ENCODE results near the gene CACNA2D1.

CACNA2D1 gene

DNA sequence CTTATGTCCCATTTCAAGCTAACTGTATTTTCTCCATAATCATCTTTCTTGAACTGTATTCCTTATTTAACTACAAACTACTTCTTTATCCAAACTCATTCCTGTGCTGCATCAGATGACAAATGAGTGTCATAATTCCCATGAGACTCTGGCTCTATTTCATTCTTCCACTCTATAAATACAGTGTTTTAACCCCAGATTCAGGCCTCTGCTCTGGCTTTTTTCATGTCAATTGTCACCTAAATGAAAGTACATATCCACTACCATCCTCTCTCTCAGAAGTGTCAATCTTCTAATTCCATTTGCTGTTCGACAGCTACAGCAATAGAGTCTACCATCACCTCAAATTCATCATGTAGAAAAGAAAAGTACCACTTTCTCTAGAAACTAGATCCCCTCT lies 172.7 kb downstream of the CACNA2D1 start:
- no peak for DNase-seq

DNA sequence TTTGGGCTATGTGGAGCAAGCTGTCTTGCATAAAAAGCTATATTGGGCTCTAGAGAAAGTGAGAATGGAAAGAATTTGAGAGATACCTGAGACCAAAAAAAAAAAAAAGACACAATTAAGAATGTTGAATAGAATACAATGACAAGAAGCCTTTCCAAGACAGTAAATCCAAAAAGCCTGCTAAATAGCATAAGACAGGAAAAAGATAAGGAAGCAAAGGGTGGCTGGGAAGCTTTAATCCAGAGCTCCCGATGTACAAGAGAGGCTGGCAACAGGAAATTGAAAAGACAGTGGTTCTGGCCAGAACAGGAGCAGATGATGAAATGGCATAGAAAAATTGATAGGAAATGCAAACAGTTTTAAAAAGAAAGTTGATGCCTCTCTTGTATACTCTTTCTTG lies 174.9 kb downstream of the CACNA2D1 start:
- no peak for DNase-seq

DNA sequence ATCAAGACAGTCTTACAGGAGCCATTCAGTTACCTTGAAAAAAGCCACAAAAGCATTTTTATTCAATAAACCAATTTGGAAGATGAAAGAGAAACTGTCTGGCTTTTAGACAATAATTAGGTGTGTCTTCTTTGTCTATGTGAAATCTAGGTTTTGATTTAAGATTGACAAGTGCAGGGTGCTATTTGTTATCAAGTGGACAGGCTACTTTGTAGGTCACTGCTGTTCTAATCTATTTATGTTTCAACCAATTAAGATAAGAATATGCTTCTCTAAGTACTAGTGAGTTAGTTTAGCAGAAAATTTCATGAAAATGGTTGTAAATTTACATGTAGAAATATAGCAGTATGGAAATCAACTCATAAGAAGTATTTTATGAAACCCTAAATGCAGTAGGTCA lies 177.5 kb downstream of the CACNA2D1 start:
- DNase-seq, result no peak

DNA sequence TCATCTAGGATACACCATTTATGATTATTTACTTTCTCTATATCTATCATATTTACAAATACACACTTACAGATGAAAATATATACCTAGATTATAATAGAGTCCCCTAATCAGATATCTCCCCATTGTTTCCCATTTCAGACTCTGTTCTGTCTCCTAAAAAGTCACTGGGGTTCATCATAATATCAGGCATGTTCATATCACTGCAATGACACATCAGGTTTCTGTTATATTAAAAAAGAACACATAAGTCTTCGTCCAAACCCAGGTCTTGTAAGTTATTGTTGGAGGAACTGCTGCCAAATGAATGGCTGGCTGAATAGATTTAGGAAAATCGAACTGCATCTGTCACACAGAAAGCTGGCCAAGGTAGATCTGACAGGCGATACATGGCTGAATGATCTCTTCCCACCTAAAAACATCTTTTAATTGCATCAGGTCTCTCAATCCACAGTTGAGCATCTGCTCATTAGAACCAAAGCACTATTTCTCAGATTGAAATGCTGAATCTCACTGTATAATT lies 178.7 kb downstream of the CACNA2D1 start:
- DNase-seq, result no peak

DNA sequence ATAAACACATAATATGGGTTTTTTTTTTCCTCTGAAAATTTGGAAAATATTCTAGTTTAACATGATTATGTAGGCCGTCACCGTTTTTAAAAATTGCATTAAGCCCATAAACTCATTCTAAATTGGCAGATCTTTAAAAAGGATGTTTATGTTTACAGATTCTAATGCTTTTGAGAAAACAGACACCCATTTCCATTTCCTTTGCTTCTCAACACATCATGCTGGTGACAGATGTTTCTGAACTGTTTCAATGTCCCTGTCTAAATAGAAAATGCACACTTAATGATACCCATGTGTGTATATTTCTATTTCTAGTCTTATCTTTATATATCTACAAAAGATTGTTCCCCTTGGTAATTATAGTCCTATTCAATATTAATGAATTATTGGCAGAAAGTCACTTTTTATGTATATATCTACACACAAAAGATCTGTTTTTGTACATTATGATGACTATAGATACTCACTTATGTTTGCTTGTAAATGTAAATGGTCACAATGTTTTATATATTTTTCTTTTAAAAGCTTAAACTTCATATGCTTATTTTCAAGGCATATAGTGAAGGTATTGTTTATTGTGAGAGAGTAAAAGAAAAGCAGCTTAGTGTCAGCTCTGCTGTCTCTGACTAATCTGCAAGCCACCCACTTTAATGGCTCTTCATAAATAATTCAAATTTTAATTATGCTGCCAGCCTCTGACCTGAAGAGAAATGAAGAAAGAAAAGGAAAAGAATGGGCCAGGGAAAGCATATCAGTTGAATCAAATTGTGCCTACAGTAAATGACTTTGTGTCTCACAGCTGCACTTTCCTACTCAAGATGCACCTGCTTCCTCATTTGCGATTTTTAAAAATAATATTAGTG lies 179.4 kb downstream of the CACNA2D1 start:
- DNase-seq, result no peak

DNA sequence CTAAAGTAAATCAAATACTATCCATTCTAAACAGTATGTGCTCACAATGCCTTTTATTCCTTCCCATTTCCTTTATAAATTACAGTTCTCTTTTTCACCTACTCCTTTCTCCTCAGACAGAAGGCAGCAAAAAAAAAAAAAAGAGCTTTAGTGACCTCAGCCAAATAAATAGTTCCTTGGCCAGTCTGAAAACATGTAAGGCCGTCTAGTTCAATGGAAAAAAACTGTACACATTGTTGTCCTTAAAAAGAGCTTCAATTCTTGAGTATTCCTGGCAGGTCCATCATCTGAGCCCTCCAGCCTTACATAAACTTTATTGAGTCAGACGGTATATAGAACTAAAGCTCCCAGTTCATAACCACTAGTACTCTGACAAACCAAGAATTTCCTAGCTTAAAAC lies 185.4 kb downstream of the CACNA2D1 start:
- DNase-seq, result no peak

DNA sequence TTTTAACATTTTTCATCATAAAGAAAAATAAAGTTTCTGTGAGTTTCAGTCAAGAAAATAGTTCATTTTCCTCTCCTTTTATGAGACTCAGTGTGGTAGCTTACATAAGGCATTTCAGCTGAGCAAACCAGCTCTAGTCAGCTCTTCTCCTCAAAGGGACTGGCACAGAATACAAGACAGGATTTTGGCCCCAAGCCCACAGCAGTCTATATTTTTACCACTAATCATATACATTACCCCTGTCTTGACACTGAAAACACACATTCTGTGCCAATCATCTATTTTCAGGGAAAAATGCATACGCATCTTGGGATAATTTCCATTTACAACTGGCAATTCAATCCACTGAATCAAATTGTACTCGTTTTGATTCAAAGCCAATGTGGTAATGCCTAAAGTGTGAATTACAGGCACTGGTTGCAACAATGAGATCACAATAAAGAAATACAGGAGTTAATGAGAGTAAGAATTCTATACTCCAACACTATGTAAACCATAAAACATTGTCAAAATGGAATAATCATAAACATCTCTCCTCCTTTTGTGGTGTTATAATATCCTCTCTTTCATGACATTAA lies 186.4 kb downstream of the CACNA2D1 start:
- DNase-seq, result no peak

DNA sequence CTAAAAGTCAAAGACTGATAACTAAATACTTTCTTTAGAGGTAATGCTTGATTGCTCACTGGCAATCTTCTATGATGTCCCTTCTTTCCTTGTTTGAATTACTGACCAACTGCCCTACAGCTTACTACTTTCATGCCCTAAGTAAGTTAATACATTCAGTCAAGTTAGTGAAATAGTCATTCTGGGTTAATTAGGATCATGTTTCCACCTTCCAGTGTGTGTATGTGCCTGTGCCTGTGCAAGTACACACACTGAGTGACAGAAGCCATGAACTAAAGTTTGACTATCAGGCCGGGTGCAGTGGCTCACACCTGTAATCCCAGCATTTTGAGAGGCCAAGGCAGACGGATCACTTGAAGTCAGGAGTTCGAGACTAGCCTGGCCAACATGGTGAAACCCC lies 187.9 kb downstream of the CACNA2D1 start:
- DNase-seq, result no peak

DNA sequence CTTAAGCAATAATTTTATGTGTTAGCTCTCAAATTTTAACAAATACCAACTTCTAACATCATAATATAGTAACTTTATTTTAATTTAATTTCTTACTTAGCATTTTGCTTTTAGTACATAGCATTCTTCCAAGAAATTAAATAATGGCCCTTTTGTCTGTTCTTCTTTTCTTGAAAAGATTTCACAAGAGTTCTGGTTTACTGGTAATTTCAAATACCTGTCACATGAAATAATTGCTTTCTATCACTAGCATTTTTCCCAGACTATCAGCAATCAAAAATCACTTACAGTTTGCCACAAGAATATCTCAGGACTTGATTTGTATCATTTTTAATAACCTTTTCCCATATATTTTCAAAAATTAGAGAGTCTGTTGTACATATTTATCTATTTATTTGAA lies 193.0 kb downstream of the CACNA2D1 start:
- DNase-seq, result no peak

DNA sequence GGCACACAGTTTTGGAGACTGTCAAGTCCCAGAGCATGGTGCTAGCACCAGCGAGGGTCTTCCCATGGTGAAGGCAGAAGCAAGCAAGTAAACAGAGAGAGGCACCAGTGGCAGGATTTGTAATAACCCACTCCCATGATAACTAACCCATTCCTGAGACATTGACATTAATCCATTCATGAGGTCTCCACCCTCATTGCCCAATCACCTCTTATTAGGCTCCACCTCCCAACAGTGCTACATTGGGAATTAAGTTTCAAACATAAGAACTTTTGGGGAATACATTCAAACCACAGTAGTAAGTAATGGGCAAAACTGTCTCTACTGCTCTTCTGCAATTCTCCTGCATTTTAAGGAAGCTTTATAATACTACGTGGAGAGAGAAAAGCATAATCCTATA lies 193.6 kb downstream of the CACNA2D1 start:
- no peak for DNase-seq

DNA sequence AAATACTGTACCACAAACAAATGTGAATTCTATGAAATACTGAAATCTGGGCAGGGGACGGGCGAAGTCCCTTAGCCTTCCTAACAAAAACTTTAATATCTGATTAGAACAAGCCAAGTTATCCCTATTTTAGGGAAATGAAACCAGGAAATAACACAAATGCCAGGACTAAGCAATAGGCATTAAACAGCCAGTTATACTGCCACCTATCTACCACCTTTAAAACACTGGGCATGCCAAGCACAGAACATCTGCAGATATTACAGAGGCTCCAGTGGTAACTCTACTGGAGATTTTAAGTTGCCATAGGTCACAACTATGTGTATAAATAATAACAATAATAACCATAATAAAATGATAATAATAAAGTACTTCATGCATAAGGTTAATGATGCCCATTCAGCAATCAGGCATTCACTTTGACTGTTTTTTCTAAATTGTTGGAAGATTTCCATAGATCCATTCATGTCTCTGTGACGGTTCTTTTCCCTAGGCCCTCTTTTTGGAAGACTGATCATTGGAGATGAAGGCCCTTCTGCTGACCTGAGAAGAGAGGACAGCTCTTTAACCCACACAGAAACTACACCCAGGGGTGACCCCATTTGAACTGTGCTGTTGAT lies 195.7 kb downstream of the CACNA2D1 start:
- DNase-seq, result no peak

DNA sequence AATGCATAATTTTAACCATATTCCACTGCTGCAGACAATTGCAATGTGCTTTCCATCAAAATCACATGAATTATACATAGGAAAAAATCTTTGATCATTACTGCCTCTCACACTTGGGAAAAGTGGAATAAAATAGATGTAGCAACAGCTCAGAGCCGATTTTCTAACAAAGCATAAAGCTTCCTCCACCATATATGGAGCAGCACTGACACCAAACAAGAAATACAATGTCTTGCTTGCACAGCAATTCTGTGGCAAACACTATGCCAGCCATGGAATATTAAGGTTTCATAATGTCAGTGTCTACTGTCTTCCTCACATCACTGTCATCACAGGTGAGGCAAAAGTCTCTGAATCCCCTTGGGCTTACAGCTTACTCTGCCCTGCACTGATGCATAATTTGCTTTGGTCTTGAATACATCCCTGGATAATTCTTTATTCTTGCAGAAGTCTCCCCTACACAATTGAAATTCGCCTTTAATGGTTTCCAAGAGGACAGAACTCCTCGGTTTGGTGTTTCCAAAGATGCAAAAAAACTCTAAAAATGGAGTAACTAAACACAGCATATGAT lies 198.5 kb downstream of the CACNA2D1 start:
- no peak for DNase-seq

DNA sequence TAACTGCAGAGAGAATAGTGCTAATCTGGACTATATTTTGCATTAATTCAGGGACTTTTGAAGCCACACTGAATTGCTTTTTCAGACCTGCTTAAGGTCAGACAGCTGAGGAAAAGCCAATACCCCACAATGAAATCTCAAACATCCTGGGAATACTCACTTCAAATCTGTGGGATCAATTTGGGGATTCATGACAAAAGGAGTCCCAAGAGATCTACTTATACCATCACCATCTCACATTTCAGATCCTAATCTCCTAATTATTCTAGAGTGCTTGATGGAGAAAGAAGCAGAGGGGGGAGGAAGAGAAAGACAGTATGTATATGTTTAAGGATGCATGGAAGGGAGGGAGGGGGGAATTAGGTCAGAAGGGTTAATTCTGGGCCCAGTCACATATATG lies 202.2 kb downstream of the CACNA2D1 start:
- DNase-seq, result no peak

DNA sequence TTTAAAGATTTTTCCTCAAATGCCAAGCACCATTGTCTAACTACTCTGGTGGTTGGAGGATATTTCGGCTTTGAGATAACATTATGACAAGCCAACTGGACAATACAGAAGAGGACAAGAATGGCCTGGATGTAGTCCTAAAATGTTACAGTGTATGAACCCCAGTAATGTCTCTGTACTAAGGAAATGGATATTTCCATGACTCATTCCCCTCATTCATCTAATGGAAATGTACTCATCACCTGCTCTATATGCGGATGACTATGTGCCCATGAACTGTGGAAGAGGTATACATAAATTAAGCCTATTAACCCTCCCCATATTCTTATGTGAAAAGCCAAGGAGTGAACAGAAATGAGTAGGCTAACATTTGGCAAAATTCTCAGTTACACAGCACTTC lies 207.9 kb downstream of the CACNA2D1 start:
- no peak for DNase-seq

DNA sequence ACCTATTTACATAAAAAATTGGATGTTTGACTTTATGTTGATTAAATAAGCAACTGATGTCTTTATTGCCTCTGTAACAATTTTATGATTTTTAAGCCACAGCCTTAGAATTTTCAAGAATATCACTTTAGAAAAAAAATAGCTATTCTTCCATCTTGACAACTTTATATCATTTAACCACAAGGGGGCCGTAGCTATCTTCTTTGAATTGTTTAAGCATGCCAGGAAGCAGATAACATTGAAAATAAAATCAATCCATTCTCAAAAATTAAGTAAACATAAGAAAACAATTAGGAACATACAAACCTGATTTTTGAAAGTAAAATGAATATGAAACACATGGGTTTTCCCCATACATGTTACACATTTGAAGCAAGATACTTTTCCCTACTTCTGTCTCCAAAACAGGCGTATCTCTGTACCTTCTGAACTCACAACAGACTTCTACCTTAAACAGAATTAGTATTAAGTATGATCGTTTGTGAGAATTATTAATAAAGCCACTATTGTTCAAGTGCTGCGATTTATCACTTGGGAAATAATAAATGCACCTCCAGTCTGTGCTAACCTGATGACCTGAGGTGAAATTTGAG lies 209.0 kb downstream of the CACNA2D1 start:
- DNase-seq, result no peak

DNA sequence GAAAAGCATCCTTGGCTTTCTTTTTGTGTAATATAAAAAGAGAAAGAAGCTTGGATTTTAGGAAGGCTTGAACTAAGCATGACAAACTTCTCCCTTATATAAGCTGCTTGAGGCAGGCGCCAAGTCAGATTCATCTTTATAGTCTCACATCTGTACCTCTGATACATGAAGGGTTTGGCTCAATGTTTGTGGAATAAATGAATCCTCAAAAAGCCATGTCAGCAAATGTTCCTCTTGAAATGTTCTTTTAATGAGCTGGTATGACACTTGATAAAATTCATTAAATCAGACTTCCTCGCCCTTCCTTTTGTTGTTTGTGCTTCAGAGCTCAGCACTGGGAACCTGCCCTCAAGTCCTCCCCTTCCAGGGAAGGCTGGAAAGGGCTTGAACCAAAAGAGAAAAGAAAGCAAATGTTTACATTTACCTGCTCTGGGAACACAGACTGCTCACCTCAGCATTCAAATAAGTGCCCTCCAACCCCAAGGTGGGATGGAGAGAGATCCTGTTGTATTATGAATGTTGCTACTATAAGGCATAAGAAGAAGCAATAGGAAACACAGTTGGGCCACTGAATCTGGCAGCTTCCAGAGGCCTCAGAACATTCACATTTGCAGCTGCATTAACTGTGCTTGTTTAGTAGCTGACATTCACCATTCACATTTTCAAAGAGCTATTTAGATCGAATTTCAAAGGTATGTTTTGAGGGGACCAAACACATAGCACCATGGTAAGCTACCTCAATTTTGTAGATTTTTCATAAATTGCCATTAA lies 212.6 kb downstream of the CACNA2D1 start:
- DNase-seq, result no peak

DNA sequence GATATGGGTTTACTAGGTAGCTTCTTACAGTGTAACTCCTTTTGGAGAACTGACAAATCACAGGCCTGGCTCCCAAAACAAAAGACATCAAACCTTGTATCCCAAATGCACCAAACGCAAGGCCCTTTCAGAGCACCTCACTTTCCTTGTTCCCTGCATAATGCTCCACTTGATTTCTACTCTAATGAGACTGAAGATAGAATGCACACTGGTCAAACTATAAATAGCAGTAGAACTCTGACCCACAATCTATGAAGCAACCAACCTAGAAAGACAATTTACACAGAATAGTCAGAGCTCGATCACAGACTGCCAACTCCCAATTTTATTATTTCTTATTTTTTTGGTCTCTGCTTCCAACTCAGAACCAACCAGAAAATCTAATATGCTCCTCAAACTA lies 214.4 kb downstream of the CACNA2D1 start:
- no peak for DNase-seq

DNA sequence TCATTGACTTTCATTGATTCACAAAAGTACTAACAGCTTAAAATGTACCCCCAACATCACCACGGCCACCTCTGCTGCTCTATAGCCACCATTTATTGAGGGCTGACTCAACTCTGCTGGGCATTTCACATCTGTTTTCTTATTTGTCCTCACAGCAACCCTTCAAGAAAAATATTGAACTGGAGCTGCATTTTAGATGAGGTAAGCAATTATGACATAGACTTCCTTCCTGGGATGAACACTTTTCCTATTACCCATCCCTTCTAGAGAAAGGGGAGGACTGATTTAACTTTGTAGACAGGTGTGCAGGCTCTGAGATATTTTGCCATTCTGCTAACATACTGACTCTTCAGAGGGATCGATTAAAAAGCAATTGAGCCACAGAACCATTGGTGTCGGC lies 217.4 kb downstream of the CACNA2D1 start:
- no peak for DNase-seq

DNA sequence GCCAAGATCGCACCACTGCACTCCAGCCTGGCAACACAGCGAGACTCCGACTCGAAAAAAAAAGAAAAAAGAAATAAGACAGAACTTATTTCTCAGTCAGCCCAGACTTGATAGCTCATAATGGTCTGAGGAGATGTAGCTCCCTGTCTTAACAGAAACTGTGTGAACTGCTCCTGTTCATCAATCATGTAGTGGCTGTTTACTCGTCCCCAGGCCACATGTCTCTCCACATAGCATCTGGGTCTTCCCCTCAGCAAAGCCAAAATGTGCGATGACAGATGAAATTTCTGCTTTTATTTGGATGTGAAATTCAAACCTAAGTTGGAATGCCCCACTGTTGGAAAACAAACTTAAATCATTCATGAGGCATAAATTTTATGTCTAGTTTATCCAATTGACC lies 219.0 kb downstream of the CACNA2D1 start:
- no peak for DNase-seq

DNA sequence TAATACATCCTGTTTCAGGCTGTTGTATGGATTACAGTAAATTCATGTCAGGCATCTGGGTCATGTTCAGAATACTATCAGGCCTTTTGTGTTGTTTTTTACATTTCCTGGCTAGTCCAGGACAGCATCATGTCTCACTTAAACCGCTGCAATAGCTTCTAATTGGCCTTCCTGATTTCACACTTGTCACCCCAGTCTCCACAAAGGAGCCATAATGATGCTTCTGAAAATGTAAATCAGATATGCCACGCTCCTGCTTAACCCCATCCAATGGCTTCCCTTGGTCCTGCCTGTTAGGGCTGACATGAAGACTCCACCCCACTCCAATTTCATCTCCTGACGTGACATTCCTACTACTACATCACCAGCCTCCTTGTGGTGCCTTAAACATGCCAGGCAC lies 220.0 kb downstream of the CACNA2D1 start:
- no peak for DNase-seq

DNA sequence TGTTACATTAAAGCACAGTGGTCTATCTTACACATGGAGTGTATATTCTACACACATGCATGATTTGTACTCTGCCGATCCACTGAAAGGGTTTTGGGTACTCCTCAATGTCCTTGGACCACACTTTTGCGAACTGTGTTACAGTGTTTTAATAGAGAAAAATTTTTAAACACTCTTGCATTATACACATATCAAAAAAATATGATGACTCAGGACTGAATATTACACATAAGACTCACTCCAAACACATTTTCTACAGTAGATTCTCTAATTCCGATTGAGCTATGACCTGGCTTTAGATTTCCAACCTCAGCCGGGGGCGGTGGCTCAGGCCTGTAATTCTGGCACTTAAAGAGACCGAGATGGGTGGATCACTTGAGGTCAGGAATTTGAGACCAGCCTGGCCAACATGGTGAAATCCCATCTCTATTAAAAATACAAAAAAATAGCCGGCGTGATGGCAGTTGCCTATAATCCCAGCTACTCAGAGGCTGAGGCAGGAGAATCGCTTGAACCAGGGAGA lies 222.4 kb downstream of the CACNA2D1 start:
- no peak for DNase-seq

DNA sequence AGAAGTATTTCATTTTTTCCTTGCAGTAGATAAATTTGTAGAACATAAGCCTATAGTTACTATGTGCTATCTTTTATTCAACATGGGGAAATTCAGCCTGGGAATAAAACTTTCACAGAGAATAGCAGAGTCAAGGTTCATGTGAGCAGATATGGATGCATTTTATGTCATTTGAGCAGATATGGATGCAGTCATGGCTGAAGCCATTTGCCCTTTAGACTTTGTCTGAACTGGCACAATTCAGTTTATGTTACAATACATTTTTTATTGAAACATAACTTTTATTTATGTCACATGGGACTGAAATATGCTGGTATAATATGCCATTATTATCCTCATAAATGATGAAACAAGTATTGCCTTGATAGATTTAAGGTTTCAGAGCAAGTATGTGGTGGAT lies 231.1 kb downstream of the CACNA2D1 start:
- no peak for DNase-seq
